KMS-11 (cell line): Measurements from ENCODE around the gene DEXI.

Source experiments
- H2AFZ ChIP-seq: fragments of 200-600 bp; sonication (generic); 2 replicates; pipeline ENCODE4 v1.6.1; 2016; ENCODE audit warnings: antibody characterized with exemption, mixed run types, low read depth
- H3K27ac ChIP-seq: fragments of 200-600 bp; sonication (generic); 2 replicates; pipeline ENCODE4 v1.6.1; 2016; ENCODE audit warnings: mild to moderate bottlenecking, mixed run types
- H3K27me3 ChIP-seq: fragments of 200-600 bp; sonication (generic); 2 replicates; pipeline ENCODE4 v1.6.1; 2017; ENCODE audit warnings: mild to moderate bottlenecking, low read depth, mixed run types, moderate library complexity; ENCODE audit not compliant: insufficient read depth
- H3K36me3 ChIP-seq: fragments of 200-600 bp; sonication (generic); 2 replicates; pipeline ENCODE4 v1.6.1; 2017; ENCODE audit warnings: mild to moderate bottlenecking, mixed run types; ENCODE audit not compliant: insufficient read depth
- H3K4me1 ChIP-seq: fragments of 200-600 bp; sonication (generic); 2 replicates; pipeline ENCODE4 v1.6.1; 2016; ENCODE audit warnings: mild to moderate bottlenecking, low read depth, mixed run types; ENCODE audit not compliant: poor library complexity, severe bottlenecking
- H3K4me2 ChIP-seq: fragments of 200-600 bp; sonication (generic); 2 replicates; pipeline ENCODE4 v1.7.0; 2016; ENCODE audit warnings: mild to moderate bottlenecking, mixed run types
- H3K4me3 ChIP-seq: fragments of 200-600 bp; sonication (generic); IDR thresholded peaks from 2 replicates; pipeline ENCODE4 v1.6.1; 2017; ENCODE audit warnings: low read depth, low read length, mixed read lengths; ENCODE audit not compliant: insufficient read depth
- H3K79me2 ChIP-seq: fragments of 200-600 bp; sonication (generic); 2 replicates; pipeline ENCODE4 v1.6.1; 2016; ENCODE audit warnings: low read depth, mixed run types; ENCODE audit not compliant: insufficient read depth
- H3K9ac ChIP-seq: fragments of 200-600 bp; sonication (generic); 2 replicates; pipeline ENCODE4 v1.6.1; 2016; ENCODE audit warnings: mild to moderate bottlenecking, mixed run types
- H4K20me1 ChIP-seq: fragments of 200-600 bp; sonication (generic); 2 replicates; pipeline ENCODE4 v1.6.1; 2016; ENCODE audit warnings: mild to moderate bottlenecking, mixed run types; ENCODE audit not compliant: insufficient read depth
- TF ChIP-seq, protein P1 (sequence below): fragments of 200-600 bp; sonication (generic); conservative IDR thresholded peaks from 2 replicates; pipeline ENCODE4 v1.6.1; 2017; ENCODE audit warnings: low read depth, mild to moderate bottlenecking, antibody characterized with exemption, low read length, moderate library complexity, mixed read lengths

The DEXI gene

GRCh38 chr16:10978871-10979446 lies 36.7 kb upstream of the DEXI start:
- TF ChIP-seq, protein P1, sequence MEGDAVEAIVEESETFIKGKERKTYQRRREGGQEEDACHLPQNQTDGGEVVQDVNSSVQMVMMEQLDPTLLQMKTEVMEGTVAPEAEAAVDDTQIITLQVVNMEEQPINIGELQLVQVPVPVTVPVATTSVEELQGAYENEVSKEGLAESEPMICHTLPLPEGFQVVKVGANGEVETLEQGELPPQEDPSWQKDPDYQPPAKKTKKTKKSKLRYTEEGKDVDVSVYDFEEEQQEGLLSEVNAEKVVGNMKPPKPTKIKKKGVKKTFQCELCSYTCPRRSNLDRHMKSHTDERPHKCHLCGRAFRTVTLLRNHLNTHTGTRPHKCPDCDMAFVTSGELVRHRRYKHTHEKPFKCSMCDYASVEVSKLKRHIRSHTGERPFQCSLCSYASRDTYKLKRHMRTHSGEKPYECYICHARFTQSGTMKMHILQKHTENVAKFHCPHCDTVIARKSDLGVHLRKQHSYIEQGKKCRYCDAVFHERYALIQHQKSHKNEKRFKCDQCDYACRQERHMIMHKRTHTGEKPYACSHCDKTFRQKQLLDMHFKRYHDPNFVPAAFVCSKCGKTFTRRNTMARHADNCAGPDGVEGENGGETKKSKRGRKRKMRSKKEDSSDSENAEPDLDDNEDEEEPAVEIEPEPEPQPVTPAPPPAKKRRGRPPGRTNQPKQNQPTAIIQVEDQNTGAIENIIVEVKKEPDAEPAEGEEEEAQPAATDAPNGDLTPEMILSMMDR = no peak
- no peak overlapping the region for H2AFZ ChIP-seq
- peaks cover 5% of the 10 kb centered on the region for H3K4me1 ChIP-seq
- H3K27me3 ChIP-seq = no peaks in the 10 kb centered on the region
- 0 out of 2 replicates have a peak, but pooled peaks cover 3% of the 10 kb centered on the region for H3K36me3 ChIP-seq
- no peak overlapping the region for H3K9ac ChIP-seq
- no peaks in the 10 kb centered on the region for H4K20me1 ChIP-seq
- H3K4me2 ChIP-seq = no peak overlapping the region
- H3K4me3 ChIP-seq = no peak overlapping the region
- no peak overlapping the region for H3K27ac ChIP-seq
- H3K79me2 ChIP-seq = no peaks in the 10 kb centered on the region

GRCh38 chr16:10978124-10978523 lies 35.9 kb upstream of the DEXI start:
- Histone ChIP-seq H3K4me2 (no peak overlapping the region), H3K4me1 (peaks cover 13% of the 10 kb centered on the region), H3K27me3 (no peaks in the 10 kb centered on the region), H4K20me1 (no peaks in the 10 kb centered on the region), H3K4me3 (no peak overlapping the region), H2AFZ (no peak overlapping the region), H3K9ac (no peak overlapping the region), H3K36me3 (0 out of 2 replicates have a peak, but pooled peaks cover 3% of the 10 kb centered on the region), H3K27ac (no peak overlapping the region), H3K79me2 (no peaks in the 10 kb centered on the region)
- TF ChIP-seq, protein P1 = no peak

DNA sequence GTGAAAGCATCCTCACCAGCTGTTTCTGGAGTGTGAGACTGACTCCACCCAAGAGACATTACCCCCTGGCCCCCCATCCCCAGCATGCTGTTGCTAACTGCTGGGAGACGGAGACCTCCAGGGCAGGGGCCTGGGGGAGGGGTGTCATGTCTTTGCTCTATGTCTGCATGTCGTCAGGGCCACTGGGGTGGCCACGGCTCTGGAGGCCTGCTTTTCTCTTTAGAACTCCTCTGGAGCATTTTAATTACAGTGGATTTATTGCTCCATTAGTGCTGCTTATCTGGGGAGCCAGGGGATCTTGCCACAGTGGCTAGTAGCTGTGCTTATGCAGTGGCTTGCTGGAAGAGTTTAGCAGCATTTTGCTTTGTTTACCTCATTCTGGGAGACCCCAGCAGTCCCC lies 34.4 kb upstream of the DEXI start:
- Histone ChIP-seq H2AFZ (no peak overlapping the region), H4K20me1 (no peaks in the 10 kb centered on the region), H3K4me3 (no peak overlapping the region), H3K9ac (no peak overlapping the region), H3K79me2 (no peaks in the 10 kb centered on the region), H3K27ac (no peak overlapping the region), H3K36me3 (0 out of 2 replicates have a peak, but pooled peaks cover 3% of the 10 kb centered on the region), H3K4me2 (no peak overlapping the region), H3K4me1 (peaks cover 27% of the 10 kb centered on the region), H3K27me3 (no peaks in the 10 kb centered on the region)
- TF ChIP-seq, protein P1 = no peak

GRCh38 chr16:10972819-10973464 lies 30.7 kb upstream of the DEXI start:
- no peak overlapping the region for H3K4me3 ChIP-seq
- no peaks in the 10 kb centered on the region for H3K27me3 ChIP-seq
- no peak overlapping the region for H2AFZ ChIP-seq
- no peak overlapping the region for H3K27ac ChIP-seq
- peaks cover 45% of the 10 kb centered on the region for H3K4me1 ChIP-seq
- H3K4me2 ChIP-seq = no peak overlapping the region
- no peaks in the 10 kb centered on the region for H4K20me1 ChIP-seq
- 0 out of 2 replicates have a peak, but pooled peaks cover 3% of the 10 kb centered on the region for H3K36me3 ChIP-seq
- no peak overlapping the region for H3K9ac ChIP-seq
- H3K79me2 ChIP-seq = no peaks in the 10 kb centered on the region
- TF ChIP-seq, protein P1 = no peak
